Measurements from ENCODE around the gene CCNT1. TPM values are rescaled to one million over a fixed set of nuclear protein-coding genes. Genes with fewer than 3 reads are reported as not detected.

Gene CCNT1
- total and polyA plus RNA-seq, 10 of the 15 experiments (the other 5 are each of a cell fraction or from before 2014, with no cell fraction given): 6.3 to 37.3 (median 20.0) TPM

GRCh38 chr12:48686615-48687334, 29.7 kb downstream of the CCNT1 start:
- no peaks in the 10 kb centered on the region for H4K20me1 ChIP-seq (ENCODE audit: control insufficient read depth, insufficient read depth)
- no peak overlapping the region for H3K27ac ChIP-seq (ENCODE audit: control insufficient read depth, insufficient read depth)
- TF ChIP-seq TBL1XR1 (IDR thresholded peaks at IDR 0.05; ENCODE audit: low read depth, low read length) (no peak), KLF5 (IDR thresholded peaks at IDR 0.05; ENCODE audit: partially characterized antibody) (no peak), MXI1 (IDR thresholded peaks at IDR 0.05; ENCODE audit: low read depth, low read length) (no peak), ZBTB11 (CRISPR knock-in tag; IDR thresholded peaks at IDR 0.05) (no peak), E2F8 (IDR thresholded peaks at IDR 0.05; ENCODE audit: low read depth, partially characterized antibody) (no peak), BCL11A (IDR thresholded peaks at IDR 0.05; ENCODE audit: low read depth, low read length) (no peak), IKZF2 (IDR thresholded peaks at IDR 0.05) (no peak), CBX3 (IDR thresholded peaks at IDR 0.05; ENCODE audit: borderline replicate concordance, low read depth) (no peak)
- no peak overlapping the region for H2AFZ ChIP-seq (ENCODE audit: control insufficient read depth, low read depth, low read length)
- FAIRE-seq (no peak), DNase-seq (ENCODE audit: low read depth, low spot score) (no peak), ATAC-seq (no peak)
- peaks cover 3% of the 10 kb centered on the region for H3K79me2 ChIP-seq (ENCODE audit: control insufficient read depth, insufficient read depth, low read length)
- WGBS (ENCODE audit: insufficient coverage, insufficient replicate concordance, low lambda C conversion rate, missing lambda C conversion rate): 87% methylated on average over 6 of the region's 6 CpGs
- POLR2A ChIA-PET: interaction anchor here (0.6 kb wide), 1 partner anchor 391 kb away, joined by 5 read pairs; no protein-coding TSS in a partner anchor
- in situ Hi-C loops (cut with MboI): no loop called here
- CTCF ChIA-PET: no interaction called here
- intact Hi-C loops (cut with micrococcal nuclease; ENCODE audit: unreplicated experiment): no loop called here
- RAD21 ChIA-PET (ENCODE audit: unreplicated experiment): no interaction called here
- no peaks in the 10 kb centered on the region for H3K4me1 ChIP-seq (ENCODE audit: control insufficient read depth, insufficient read depth, low read length)
- H3K27me3 ChIP-seq (replicated peaks in 1 of 2; ENCODE audit: control insufficient read depth in 2 of 2, insufficient read depth in 2 of 2, low read length in 1 of 2): no peaks in the 10 kb centered on the region
- H3K9me3 ChIP-seq (replicated peaks; ENCODE audit: control insufficient read depth, insufficient read depth, low read length): no peaks in the 10 kb centered on the region
- H3K4me3 ChIP-seq: no peak overlapping the region
- H3K4me2 ChIP-seq (ENCODE audit: control insufficient read depth, insufficient read depth): no peak overlapping the region
- SMC1A ChIA-PET (ENCODE audit: uncharacterized antibody, unreplicated experiment): no interaction called here
- H3K36me3 ChIP-seq (ENCODE audit: control insufficient read depth in 2 of 2, insufficient read depth in 2 of 2, low read length in 1 of 2): peaks cover 0 to 6% of the 10 kb centered on the region in 2 experiments; a peak in 3 of 4 replicates
- no TSS peak for BruUV-seq (replicated peaks)
- no peak overlapping the region for H3K9ac ChIP-seq (ENCODE audit: control insufficient read depth, insufficient read depth, low read length)
